IPS DF 4.7 (cell line): ENCODE results near the gene SCLY.
"Not testable (repeated sequence)": the region's sequence is repeated elsewhere in the genome, so short reads cannot be mapped to it uniquely, and the experiment has no call there.

Source experiments
- DNase-seq: peaks from one replicate; pipeline ENCODE4 v3.0.0-alpha.2; 2013; ENCODE audit warnings: low spot score; ENCODE audit errors: extremely low read depth

Gene SCLY

GRCh38 chr2:238040918-238041317 lies 19.9 kb upstream of the SCLY start:
- no peak for DNase-seq

DNA sequence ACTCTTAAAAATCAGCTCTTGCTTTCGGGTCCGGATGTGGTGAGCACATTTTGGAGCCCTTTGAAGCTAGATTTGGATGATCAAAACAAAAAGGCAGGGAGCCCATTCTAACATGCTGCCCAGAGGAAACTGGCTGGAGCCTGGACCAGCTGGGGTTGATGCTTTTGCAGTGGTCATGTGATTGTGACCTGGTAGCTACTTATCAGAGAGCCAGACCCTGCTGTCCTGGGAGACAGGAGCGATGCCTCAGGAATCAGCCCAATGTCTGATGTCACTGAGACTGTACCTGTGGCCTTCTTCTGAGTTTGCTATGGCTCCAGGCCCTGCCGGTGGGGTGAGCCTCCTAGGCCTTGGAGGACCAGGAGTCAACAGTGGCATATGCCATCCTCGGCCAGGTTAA lies 18.7 kb upstream of the SCLY start:
- no peak for DNase-seq

DNA sequence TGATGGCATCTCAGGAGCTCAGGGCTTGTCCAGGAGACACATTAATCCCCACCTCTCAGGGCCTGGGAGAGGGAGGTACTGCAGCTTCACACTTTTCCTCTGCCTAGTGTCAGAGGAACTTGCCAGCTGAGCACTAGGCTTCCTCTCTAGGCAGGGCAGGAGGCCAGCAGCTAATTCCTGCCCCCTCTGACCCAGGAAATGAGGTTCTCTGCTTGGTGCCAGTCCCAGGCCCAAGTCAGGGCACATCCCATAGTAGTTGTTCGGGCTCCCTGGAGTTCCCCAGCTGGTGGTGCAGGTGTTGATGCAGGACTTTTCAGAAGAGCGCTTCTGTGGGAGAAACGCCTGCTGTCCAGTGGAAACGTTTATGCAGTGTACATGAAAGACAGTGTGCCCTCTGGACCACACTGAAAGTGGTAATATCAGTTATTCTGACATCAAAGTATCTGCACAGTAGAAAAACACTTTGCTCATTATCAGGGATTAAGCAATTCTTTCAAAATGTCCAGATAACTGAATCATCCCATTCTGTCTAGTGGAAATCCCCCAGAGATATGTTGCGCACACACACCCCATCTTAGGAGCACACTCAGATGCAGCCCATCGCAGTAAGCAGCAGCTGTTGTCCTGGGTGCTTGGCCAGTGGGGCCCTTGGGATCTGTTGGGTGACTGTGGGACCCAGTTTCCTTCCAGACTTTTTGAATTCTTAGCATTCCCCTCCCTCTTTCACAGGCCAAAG lies 17.8 kb upstream of the SCLY start:
- DNase-seq, result no peak

DNA sequence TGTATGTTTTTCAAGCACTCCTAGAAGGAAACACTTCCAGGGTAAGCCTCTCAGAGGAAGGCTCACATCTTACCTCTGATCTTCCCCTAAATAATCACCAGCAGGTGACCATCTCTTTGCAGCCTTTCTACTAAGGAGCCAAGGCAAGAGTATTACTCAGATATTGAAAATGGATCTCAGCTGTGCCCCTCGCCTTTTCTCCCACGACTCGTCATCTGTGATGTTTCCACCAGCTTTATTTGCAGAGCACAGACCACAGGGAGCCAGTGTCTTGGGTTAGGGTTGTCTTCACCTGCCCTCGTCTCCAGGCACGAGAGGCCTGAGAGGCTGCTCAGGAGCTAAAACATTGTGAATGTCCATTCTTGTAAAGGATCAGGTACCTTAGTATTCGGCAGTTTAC lies 16.9 kb upstream of the SCLY start:
- no peak for DNase-seq

DNA sequence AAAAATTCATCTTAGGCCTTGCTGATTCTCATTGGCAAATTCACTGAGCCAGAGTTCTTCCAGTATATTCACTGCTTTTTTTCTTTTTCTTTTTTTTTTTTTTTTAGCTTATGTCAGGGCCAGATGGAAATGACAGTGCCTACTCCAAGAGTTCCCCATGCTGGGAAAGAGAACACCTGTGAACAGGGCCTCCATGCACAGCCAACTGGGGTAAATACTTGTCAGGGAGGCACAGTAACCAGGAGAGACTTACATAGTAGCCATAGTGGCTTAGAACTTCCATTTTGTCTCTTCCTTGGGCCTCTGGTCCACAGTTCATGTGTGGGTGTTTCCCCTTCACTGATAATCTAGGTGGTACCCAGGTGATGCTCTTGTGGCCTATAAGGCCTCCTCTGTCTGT lies 15.2 kb upstream of the SCLY start:
- DNase-seq, result no peak

GRCh38 chr2:238046725-238047270 lies 14.0 kb upstream of the SCLY start:
- DNase-seq, result no peak

DNA sequence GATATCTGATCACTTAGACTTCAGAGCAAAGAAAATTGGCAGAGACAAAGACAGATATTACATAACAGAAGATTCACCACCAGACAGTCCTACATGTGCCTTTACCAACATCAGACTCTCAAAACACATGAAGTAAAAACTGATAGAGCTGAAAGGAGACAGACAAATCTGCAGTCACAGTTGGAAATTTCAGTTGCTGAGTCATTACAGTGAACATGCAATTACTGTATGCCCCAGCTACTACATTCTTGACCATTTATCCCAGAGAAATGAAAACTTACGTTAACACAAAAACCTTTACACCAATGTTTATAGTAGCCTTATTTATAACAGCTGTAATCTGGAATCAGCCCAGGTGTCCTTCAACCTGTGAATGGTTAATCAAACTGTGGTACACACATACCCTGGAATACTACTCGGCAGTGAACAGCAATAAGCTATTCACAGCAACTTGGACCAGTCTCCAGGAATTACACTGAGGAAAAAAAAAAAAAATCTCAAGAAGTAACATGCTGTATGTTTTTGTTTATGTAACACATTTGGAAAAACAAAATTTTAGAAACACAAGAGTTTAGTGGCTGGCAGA lies 7.5 kb upstream of the SCLY start:
- DNase-seq, result no peak

DNA sequence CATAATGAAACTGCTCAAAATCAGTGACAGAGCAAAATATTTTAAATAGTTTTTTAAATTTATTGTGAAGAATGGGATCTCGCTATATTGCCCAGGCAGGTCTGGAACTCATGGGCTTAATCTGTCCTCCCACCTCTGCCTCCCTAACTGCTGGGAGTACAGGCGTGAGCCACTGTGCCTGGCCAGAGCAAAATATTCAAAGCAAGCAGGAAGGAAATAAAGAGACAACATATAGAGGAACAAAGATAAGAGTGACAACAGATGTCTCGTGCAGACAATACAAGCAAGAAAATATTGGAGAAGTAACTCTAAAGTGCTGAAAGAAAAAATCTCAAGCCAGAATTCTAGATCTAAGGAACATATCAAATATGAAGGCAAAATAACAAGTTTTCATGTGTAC lies 5.0 kb upstream of the SCLY start:
- no peak for DNase-seq

DNA sequence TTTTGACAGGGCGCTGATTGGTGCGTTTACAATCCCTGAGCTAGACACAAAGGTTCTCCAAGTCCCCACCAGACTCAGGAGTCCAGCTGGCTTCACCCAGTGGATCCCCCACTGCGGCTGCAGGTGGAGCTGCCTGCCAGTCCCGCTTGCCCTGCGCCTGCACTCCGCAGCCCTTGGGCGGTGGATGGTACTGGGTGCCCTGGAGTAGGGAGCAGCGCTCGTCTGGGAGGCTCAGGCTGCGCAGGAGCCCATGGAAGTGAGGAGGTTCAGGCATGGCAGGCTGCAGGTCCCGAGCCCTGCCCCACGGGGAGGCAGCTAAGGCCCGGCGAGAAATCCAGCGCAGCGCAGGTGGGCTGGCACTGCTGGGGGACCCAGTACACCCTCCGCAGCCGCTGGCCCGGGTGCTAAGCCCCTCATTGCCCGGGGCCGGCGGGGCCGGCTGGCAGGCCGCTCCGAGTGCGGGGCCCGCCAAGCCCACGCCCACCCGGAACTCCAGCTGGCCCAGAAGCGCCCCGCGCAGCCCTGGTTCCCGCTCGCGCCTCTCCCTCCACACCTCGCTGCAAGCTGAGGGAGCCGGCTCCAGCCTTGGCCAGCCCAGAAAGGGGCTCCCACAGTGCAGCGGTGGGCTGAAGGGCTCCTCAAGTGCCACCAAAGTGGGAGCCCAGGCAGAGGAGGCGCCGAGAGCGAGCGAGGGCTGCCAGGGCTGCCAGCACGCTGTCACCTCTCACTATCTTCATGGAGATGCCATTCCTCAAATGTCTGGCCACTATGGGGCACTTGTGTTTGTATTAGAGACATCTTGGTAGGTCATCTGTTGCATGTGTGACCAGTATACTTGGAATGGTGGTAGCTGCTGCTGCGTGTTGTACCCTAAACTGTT lies 2.9 kb upstream of the SCLY start:
- DNase-seq, result not testable (repeated sequence)

DNA sequence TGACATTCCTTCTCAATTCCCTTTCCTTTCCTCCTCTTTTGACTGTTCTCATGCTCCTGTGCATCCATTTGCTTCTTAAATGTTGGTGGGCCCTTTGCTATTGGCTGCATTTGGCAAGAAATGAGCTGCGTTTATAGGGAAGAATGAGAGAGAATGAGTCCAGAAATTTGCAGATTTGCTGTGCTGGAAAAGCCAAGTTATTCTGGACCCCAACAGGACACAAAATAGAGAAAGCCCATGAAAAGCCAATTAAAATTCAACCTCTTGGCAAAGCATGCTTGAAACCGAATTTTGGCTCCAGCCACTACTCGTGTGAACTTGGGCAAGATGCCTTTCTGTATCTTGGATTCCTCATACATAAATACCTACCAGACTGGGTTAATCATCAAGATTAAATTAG lies 1.3 kb upstream of the SCLY start:
- DNase-seq, result no peak

DNA sequence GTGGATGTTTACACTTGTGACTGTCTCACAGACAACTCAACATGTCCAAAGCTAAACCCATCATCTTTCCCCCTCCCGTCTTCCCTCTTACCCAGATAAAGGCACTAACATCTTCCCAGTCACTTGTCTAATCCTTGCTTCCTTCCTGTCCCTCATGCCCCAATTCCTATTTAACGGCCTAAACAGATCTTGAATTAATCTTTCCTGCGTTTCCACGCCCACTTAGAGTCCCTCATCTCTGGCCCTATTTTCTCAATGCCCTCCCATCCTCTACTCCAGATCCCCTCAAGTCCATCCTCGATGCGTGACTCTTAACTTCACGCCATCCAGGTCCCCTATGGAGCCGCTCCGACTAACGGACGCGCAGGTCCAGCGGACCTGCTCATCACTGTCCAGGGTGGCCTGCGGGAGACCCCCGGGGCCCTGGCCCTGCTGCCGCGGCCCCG lies 682 bp upstream of the SCLY start:
- no peak for DNase-seq

- no peak for DNase-seq
These were observed 758 bp downstream of the SCLY start for GRCh38 chr2:238061315-238062202.

GRCh38 chr2:238063414-238064189 lies 2.8 kb downstream of the SCLY start:
- no peak for DNase-seq

DNA sequence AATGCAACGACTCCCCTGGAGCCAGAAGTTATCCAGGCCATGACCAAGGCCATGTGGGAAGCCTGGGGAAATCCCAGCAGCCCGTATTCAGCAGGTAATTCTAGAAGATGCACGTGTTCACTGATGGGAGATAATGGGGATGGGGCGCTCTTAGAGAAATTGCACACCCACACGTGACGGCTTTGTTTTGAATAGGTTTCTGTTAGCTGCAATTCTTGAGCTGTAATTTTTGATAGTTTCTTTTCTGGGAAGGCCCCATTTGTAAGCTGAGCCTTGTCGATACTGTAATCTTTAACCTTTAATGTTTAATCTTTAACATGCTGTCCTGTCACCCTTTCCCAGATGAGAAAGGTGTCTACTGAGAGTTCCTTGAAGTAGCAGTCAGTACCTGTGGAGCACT lies 3.6 kb downstream of the SCLY start:
- no peak for DNase-seq

DNA sequence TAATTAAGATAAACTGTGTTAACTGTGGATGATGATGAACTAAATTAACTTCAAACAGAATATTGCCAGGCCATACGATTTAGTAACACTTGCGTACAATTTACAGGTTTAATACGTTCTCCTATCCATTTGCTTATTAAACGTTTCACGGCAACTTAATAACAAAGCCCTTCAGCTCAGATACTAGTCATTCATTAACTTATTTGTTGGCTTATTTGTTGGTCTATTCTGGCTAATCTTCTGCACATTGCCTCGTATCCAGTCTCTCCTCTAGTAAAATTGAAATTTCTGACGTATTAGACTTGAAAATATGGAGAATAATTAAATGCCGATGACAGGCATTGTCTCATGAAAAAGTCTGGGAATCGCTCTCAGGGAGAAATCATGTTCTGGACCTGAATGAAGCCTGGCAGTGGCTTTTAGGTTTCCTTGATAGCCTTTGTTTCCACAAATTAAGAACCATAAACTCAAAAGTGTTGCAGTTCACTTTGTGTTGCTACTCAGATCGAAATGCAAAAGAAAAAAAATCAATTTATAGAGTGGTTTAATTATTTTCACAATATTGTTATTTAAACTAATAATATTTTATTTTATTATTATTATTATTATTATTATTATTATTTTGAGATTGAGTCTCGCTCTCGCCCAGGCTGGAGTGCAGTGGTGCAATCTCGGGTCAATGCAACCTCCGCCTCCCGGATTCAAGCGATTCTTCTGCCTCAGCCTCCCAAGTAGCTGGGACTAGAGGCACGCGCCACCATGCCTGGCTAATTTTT lies 4.5 kb downstream of the SCLY start:
- DNase-seq, result no peak

DNA sequence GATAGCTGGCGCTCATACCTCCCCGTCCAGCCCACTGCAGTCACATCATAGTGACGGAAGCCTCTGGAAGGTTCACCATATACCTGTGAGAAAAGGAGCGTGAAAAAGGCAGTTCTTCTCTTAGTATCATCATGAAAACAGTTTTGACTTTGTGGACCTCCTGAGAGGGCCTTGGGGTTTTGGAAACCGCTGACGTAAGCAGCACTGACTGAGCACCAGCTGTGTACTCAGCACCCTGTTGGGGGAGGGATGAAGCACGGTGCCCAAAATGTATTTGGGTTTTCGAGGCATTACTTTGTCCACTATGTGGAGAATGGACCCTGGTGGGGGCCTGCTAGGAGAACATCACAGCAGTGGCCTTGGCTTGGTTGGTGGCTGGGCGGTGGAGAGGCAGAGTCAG lies 5.4 kb downstream of the SCLY start:
- DNase-seq, result no peak

- not testable (repeated sequence) for DNase-seq
These were observed 5.9 kb downstream of the SCLY start for GRCh38 chr2:238066718-238067117.

DNA sequence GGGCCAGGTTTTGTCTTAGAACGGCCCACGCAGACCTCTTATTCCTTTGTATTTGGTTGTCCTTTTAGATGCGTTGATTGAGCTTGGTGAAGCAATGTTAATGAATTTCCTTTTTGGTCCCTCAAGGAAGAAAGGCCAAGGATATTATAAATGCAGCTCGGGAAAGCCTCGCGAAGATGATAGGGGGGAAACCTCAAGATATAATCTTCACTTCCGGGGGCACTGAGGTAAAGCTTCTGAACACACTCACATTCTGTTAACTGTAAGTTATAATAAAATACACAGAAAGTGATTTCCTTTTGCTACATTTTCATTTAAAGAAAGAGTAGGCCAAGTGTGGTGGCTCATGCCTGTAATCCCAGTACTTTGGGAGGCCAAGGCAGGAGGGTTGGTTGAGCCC lies 7.1 kb downstream of the SCLY start:
- no peak for DNase-seq

- DNase-seq, result no peak
These were observed 8.4 kb downstream of the SCLY start for GRCh38 chr2:238069021-238069709.
